A549 (cell line): Measurements from ENCODE around the gene UBXN10. TPM values are rescaled to one million over a fixed set of nuclear protein-coding genes. Genes with fewer than 3 reads are reported as not detected.

Experiments
- ATAC-seq, 2 experiments: fragments of 200-7000 bp in 1 of 2; fragments of >200 bp in 1 of 2; cut with Nextera tagmentation in 1 of 2; cut with Tn5 transposase in 1 of 2; 3 replicates each; pipeline versions ENCODE4 v1.8.0 to v1.9.1; 2018 to 2020; ENCODE audit warnings: mild to moderate bottlenecking in 1 of 2, moderate library complexity in 1 of 2
- CTCF ChIA-PET: fragments of 300-600 bp; sonication (Branson Sonifier 250); formaldehyde crosslinking; extraction: SDS; loops from one replicate; lab custom pipeline; 2021; ENCODE audit warnings: antibody characterized with exemption, inconsistent platforms; lab: Yijun Ruan, JAX
- POLR2A ChIA-PET: fragments of 350-600 bp; formaldehyde crosslinking; extraction: SDS; loops from one replicate; lab custom pipeline; 2021; ENCODE audit warnings: antibody characterized with exemption, inconsistent platforms; lab: Yijun Ruan, JAX
- DNase-seq, 2 experiments: peaks; one replicate each; pipeline versions ENCODE4 v3.0.0 to v3.0.0-alpha.2; 2011 to 2016; ENCODE audit warnings: low read depth in 1 of 2, low spot score in 1 of 2
- FAIRE-seq: peaks from 2 replicates; lab custom pipeline; 2011; peaks lifted over from hg19 to GRCh38; lab: Jason Lieb, UNC
- H3K27ac ChIP-seq, 2 experiments: fragments of >200 bp; sonication (Bioruptor Twin); formaldehyde crosslinking; 3 replicates each; pipeline ENCODE4 v1.5.1; 2016 to 2017
- H3K4me1 ChIP-seq: fragments of >200 bp; sonication (Bioruptor Twin); formaldehyde crosslinking; 3 replicates; pipeline ENCODE4 v1.6.1; 2016
- H3K4me2 ChIP-seq: fragments of >200 bp; sonication (Bioruptor Twin); formaldehyde crosslinking; 3 replicates; pipeline ENCODE4 v1.6.1; 2016
- H3K4me3 ChIP-seq: fragments of >200 bp; sonication (Bioruptor Twin); formaldehyde crosslinking; 3 replicates; pipeline ENCODE4 v1.5.1; 2016
- H3K9me3 ChIP-seq: fragments of >200 bp; sonication (Bioruptor Twin); formaldehyde crosslinking; 3 replicates; pipeline ENCODE4 v1.6.1; 2016
- CHD4 ChIP-seq: fragments of 200-600 bp; sonication (generic); IDR thresholded peaks from 2 replicates; pipeline ENCODE4 v1.6.1; 2016; ENCODE audit warnings: antibody characterized with exemption, mild to moderate bottlenecking, borderline replicate concordance
- EHMT2 ChIP-seq: fragments of 200-600 bp; sonication (generic); IDR thresholded peaks from 2 replicates; pipeline ENCODE4 v1.6.1; 2016; ENCODE audit warnings: antibody characterized with exemption, low read depth, mild to moderate bottlenecking, moderate library complexity
- ESRRA ChIP-seq: fragments of 150-350 bp; IDR thresholded peaks from 2 replicates; pipeline ENCODE4 v1.6.1; 2014; ENCODE audit warnings: mild to moderate bottlenecking, low read length, borderline replicate concordance
- GATA3 ChIP-seq: IDR thresholded peaks from 2 replicates; pipeline ENCODE4 v1.6.1; 2012; ENCODE audit warnings: borderline replicate concordance
- HOXB13 ChIP-seq: fragments of 250-450 bp; sonication (Bioruptor Pico); IDR thresholded peaks from 2 replicates; pipeline ENCODE4 v1.5.0; 2020; ENCODE audit warnings: low read depth, mild to moderate bottlenecking, moderate library complexity
- KDM1A ChIP-seq: fragments of 200-600 bp; sonication (generic); IDR thresholded peaks from 2 replicates; pipeline ENCODE4 v1.6.1; 2016; ENCODE audit warnings: low read depth, mild to moderate bottlenecking
- NFE2L2 ChIP-seq: fragments of 150-350 bp; conservative IDR thresholded peaks from 2 replicates; pipeline ENCODE4 v1.6.1; 2014; ENCODE audit warnings: low read length
- PHF8 ChIP-seq: fragments of 200-600 bp; sonication (generic); IDR thresholded peaks from 2 replicates; pipeline ENCODE4 v1.6.1; 2016; ENCODE audit warnings: low read depth, mild to moderate bottlenecking, antibody characterized with exemption, moderate library complexity, borderline replicate concordance
- POLR2A ChIP-seq: IDR thresholded peaks from 2 replicates; pipeline ENCODE4 v1.6.1; 2012; ENCODE audit warnings: mild to moderate bottlenecking, low read length
- POLR2AphosphoS2 ChIP-seq: conservative IDR thresholded peaks from 2 replicates; pipeline ENCODE4 v1.6.1; 2012; ENCODE audit warnings: low read length, improper control_type of control experiment, inconsistent platforms
- RCOR1 ChIP-seq: fragments of 150-350 bp; IDR thresholded peaks from 2 replicates; pipeline ENCODE4 v1.6.1; 2014; ENCODE audit warnings: antibody characterized with exemption, low read length, low read depth
- TP53 ChIP-seq: fragments of 250-450 bp; sonication (Bioruptor Pico); IDR thresholded peaks from 2 replicates; pipeline ENCODE4 v1.5.0; 2021; ENCODE audit warnings: mild to moderate bottlenecking, moderate library complexity
- ZSCAN20 ChIP-seq: fragments of 250-450 bp; sonication (Bioruptor Pico); IDR thresholded peaks from 2 replicates; pipeline ENCODE4 v1.8.0; 2022; ENCODE audit warnings: mild to moderate bottlenecking, moderate library complexity
- WGBS: methylation state at CpG from one replicate; pipeline ENCODE4 v1.1.6; 2017; ENCODE audit errors: missing lambda C conversion rate; 5-methylcytosine and 5-hydroxymethylcytosine counted together
- polyA plus RNA-seq, 4 experiments: library from polyadenylated mRNA; depleted of rRNA in 3 of 4; stranded (reverse); fragments of >200 nt; fragmentation: RNase III in 1 of 4; extraction: RNeasy Plus Mini Kit Qiagen cat#74134 plus additional on column Dnase treatment in 1 of 4; gene quantifications; 2 replicates in 3 of 4; 3 replicates in 1 of 4; pipeline ENCODE4 v1.2.3, GENCODE V29; 2011 to 2017
- TF ChIP-seq, protein P1 (sequence below): fragments of 250-450 bp; sonication (Bioruptor Pico); IDR thresholded peaks from 2 replicates; pipeline ENCODE4 v1.5.0; 2020; ENCODE audit warnings: low read depth, mild to moderate bottlenecking, moderate library complexity
- TF ChIP-seq, protein P2 (sequence below): fragments of 150-350 bp; IDR thresholded peaks from 2 replicates; pipeline ENCODE4 v1.6.1; 2014; ENCODE audit warnings: low read depth, mild to moderate bottlenecking, low read length
- TF ChIP-seq, protein P3 (sequence below): IDR thresholded peaks from 2 replicates; pipeline ENCODE4 v1.6.1; 2012
- TF ChIP-seq, protein P4 (sequence below): fragments of >200 bp; sonication (Bioruptor Twin); formaldehyde crosslinking; IDR thresholded peaks from 2 replicates; pipeline ENCODE4 v1.6.1; 2016

Gene UBXN10
- polyA plus RNA-seq, 2 of the 4 experiments (the other 2 are of a cell fraction), result not detected

DNA sequence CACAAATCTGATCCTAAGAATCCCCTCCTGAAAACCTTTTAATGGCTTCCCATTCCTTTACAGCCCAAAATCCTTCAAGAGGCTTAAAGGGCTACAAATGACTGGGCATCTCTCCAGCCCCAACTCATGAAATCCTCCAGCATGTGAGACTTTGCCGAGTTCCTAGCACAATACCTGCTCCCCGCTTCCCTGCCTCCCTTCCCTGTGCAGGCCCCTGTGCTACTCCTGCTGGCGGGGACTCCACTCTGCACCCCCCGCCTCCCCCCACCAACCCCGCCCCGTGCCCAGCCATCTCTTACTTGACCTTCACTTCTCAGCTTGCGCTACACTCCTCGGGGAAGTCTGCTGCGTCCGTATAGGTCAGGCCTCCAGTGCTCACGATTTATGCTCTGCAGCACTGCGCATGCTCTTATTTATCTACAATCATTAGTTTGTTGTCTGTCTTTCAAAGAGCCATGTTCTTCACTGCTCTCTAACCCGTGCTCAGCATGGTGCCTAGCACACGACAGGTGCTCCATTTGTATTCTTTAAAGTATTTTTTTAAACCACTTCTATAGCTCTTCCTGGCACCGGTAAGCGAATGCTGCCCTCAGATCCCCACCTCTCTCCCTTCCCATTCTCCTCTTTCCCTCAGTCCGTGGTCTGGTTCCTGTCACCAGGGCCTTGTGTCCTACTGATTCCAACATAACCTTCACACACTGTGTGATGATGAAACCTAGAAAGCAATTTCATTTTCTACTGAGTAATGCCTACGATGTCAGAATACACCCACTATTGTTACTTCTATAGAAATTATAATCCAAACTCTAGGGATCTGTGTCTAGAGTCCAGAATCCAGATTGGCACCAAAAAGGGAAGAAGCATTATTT is 37.9 kb downstream of the UBXN10 start:
- FAIRE-seq (no peak), DNase-seq (no peak), ATAC-seq (no peak)
- POLR2A ChIA-PET, result no interaction called here
- Histone ChIP-seq H3K9me3 (no peaks in the 10 kb centered on the region), H3K4me1 (no peaks in the 10 kb centered on the region), H3K27ac (no peak overlapping the region), H3K4me2 (no peak overlapping the region), H3K4me3 (no peak overlapping the region)
- 69% methylated on average over 15 of the region's 18 CpGs for WGBS
- TF ChIP-seq PHF8 (no peak), ESRRA (no peak), KDM1A (no peak), EHMT2 (no peak), POLR2A (no peak), POLR2AphosphoS2 (no peak), NFE2L2 (no peak), CHD4 (no peak), ZSCAN20 (CRISPR knock-in tag) (no peak)
- TF ChIP-seq, protein P1, sequence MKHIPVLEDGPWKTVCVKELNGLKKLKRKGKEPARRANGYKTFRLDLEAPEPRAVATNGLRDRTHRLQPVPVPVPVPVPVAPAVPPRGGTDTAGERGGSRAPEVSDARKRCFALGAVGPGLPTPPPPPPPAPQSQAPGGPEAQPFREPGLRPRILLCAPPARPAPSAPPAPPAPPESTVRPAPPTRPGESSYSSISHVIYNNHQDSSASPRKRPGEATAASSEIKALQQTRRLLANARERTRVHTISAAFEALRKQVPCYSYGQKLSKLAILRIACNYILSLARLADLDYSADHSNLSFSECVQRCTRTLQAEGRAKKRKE (CRISPR knock-in tag), result no peak
- TF ChIP-seq, protein P2, sequence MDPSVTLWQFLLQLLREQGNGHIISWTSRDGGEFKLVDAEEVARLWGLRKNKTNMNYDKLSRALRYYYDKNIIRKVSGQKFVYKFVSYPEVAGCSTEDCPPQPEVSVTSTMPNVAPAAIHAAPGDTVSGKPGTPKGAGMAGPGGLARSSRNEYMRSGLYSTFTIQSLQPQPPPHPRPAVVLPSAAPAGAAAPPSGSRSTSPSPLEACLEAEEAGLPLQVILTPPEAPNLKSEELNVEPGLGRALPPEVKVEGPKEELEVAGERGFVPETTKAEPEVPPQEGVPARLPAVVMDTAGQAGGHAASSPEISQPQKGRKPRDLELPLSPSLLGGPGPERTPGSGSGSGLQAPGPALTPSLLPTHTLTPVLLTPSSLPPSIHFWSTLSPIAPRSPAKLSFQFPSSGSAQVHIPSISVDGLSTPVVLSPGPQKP, result no peak
- CTCF ChIA-PET, result interaction anchor here (1.6 to 6.7 kb wide), 2 partner anchors 10 to 271 kb away, joined by 5 to 32 read pairs; no protein-coding TSS in a partner anchor

DNA sequence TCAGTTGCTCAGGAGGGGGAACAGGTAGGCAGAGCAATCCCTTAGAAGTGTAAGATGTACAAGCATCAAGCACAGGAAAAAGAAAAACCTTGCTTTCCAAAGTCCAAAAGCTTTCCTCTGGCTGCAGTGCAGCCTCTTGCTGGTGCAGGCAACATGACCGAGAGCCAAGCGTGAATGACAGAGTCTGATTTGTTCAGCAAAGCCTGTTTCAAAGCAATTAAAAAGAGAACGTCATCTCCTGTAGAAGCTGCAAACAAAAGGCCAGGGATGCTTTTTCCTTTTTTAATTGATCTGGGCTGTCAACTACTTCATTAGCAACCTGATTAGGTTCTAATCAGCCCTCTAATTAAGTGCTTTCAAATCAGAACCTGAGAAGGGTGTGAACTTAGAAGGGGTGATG is 38.6 kb downstream of the UBXN10 start:
- TF ChIP-seq TP53 (CRISPR knock-in tag) (no peak), NFE2L2 (no peak)
- TF ChIP-seq, protein P3, sequence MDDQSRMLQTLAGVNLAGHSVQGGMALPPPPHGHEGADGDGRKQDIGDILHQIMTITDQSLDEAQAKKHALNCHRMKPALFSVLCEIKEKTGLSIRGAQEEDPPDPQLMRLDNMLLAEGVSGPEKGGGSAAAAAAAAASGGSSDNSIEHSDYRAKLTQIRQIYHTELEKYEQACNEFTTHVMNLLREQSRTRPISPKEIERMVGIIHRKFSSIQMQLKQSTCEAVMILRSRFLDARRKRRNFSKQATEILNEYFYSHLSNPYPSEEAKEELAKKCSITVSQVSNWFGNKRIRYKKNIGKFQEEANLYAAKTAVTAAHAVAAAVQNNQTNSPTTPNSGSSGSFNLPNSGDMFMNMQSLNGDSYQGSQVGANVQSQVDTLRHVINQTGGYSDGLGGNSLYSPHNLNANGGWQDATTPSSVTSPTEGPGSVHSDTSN, result no peak
- H3K4me3 ChIP-seq, result no peak overlapping the region
- H3K4me1 ChIP-seq, result no peaks in the 10 kb centered on the region
- H3K4me2 ChIP-seq, result no peak overlapping the region
- POLR2A ChIA-PET, result no interaction called here
- DNase-seq (no peak), ATAC-seq (no peak), FAIRE-seq (no peak)
- WGBS, result 56% methylated on average over 3 of the region's 3 CpGs
- no peaks in the 10 kb centered on the region for H3K9me3 ChIP-seq
- no peak overlapping the region for H3K27ac ChIP-seq
- CTCF ChIA-PET, result interaction anchor here (1.6 to 6.7 kb wide), 2 partner anchors 11 to 270 kb away, joined by 5 to 32 read pairs; no protein-coding TSS in a partner anchor

DNA sequence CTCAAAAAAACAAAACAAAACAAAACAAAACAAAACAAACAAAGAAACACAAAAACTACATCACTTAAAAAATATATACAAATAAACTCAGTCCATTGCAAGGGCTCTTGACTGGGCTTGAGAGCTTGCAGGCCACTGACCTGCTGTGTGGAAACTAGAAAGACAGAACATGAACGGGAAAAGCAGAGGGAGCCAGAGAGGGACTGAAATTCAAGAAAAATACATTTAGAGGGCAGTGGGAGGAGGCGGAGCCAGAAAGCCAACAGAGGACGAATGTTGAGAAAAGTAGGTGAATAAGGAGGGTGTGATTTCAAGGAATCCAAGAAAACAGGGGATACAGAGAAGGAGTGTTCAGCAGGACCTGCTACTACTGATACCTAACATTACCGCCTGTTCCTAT is 41.8 kb downstream of the UBXN10 start:
- 46% methylated on average over 4 of the region's 4 CpGs for WGBS
- CTCF ChIA-PET, result interaction anchor here (1.3 to 6.7 kb wide), 3 partner anchors 8 to 33 kb away, joined by 3 to 32 read pairs (median 4); no protein-coding TSS in a partner anchor
- ATAC-seq, result no peak

More for the DNA sequence above, 41.8 kb downstream of the UBXN10 start:
- TF ChIP-seq RCOR1 (no peak), GATA3 (no peak), HOXB13 (CRISPR knock-in tag) (no peak)
- TF ChIP-seq, protein P4, sequence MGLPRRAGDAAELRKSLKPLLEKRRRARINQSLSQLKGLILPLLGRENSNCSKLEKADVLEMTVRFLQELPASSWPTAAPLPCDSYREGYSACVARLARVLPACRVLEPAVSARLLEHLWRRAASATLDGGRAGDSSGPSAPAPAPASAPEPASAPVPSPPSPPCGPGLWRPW, result no peak
- no peak for DNase-seq
- no peaks in the 10 kb centered on the region for H3K9me3 ChIP-seq
- H3K4me1 ChIP-seq, result no peaks in the 10 kb centered on the region
- no peak overlapping the region for H3K4me3 ChIP-seq
- H3K4me2 ChIP-seq, result no peak overlapping the region
- no peak for FAIRE-seq
- POLR2A ChIA-PET, result no interaction called here
- H3K27ac ChIP-seq, result no peak overlapping the region
